CD4-positive, alpha-beta T cell treated with Interleukin-17A for 4 hours (primary cell): ENCODE results near the gene PTPN14.
A peak's percentile ranks its signal among the peaks of the same experiment; 100 is the strongest.

Source experiments
- DNase-seq: peaks from one replicate; pipeline ENCODE4 v3.0.0-alpha.2; 2020; ENCODE audit warnings: mixed read lengths

PTPN14 gene

GRCh38 chr1:214360116-214360515 lies 191.3 kb downstream of the PTPN14 start:
- DNase-seq = no peak

- DNase-seq = no peak
These were observed 196.8 kb downstream of the PTPN14 start for GRCh38 chr1:214354440-214355148.

GRCh38 chr1:214352838-214353237 lies 198.6 kb downstream of the PTPN14 start:
- DNase-seq = no peak

GRCh38 chr1:214351551-214352277 lies 199.7 kb downstream of the PTPN14 start:
- DNase-seq = no peak

GRCh38 chr1:214349781-214350180 lies 201.6 kb downstream of the PTPN14 start:
- DNase-seq = no peak

- DNase-seq = no peak
These were observed 202.4 kb downstream of the PTPN14 start for GRCh38 chr1:214349008-214349407.

GRCh38 chr1:214344897-214345296 lies 206.5 kb downstream of the PTPN14 start:
- no peak for DNase-seq

GRCh38 chr1:214342525-214342924 lies 208.9 kb downstream of the PTPN14 start:
- DNase-seq = no peak

GRCh38 chr1:214341932-214342331 lies 209.5 kb downstream of the PTPN14 start:
- no peak for DNase-seq

GRCh38 chr1:214341459-214341858 lies 209.9 kb downstream of the PTPN14 start:
- no peak for DNase-seq

GRCh38 chr1:214338212-214338611 lies 213.2 kb downstream of the PTPN14 start:
- no peak for DNase-seq

- no peak for DNase-seq
These were observed 213.9 kb downstream of the PTPN14 start for GRCh38 chr1:214337511-214337910.

GRCh38 chr1:214337015-214337414 lies 214.4 kb downstream of the PTPN14 start:
- DNase-seq = no peak

GRCh38 chr1:214335567-214335966 lies 215.8 kb downstream of the PTPN14 start:
- no peak for DNase-seq

GRCh38 chr1:214332946-214333798 lies 218.2 kb downstream of the PTPN14 start:
- DNase-seq = peak; percentile 53

- peak; percentile 67 for DNase-seq
These were observed 219.5 kb downstream of the PTPN14 start for GRCh38 chr1:214331827-214332423.

- no peak for DNase-seq
These were observed 220.2 kb downstream of the PTPN14 start for GRCh38 chr1:214331180-214331579.

- no peak for DNase-seq
These were observed 220.7 kb downstream of the PTPN14 start for GRCh38 chr1:214330715-214331114.

- no peak for DNase-seq
These were observed 221.2 kb downstream of the PTPN14 start for GRCh38 chr1:214330222-214330621.

GRCh38 chr1:214329470-214330220 lies 221.8 kb downstream of the PTPN14 start:
- DNase-seq = no peak

GRCh38 chr1:214328770-214329469 lies 222.5 kb downstream of the PTPN14 start:
- peak; percentile 84 for DNase-seq

GRCh38 chr1:214327514-214327913 lies 223.9 kb downstream of the PTPN14 start:
- DNase-seq = no peak
